Activated CD8-positive, alpha-beta memory T cell treated with anti-CD3 and anti-CD28 coated beads, Interleukin-2, amount 50 U/mL, for 4 hours (primary cell): Measurements from ENCODE around the gene RPL18.

ENCODE experiments used
- DNase-seq: peaks from one replicate; pipeline ENCODE4 v3.0.0-alpha.2; 2020

Gene RPL18

GRCh38 chr19:48629297-48629598 is 10.3 kb upstream of the RPL18 start:
- DNase-seq, result no peak

DNA sequence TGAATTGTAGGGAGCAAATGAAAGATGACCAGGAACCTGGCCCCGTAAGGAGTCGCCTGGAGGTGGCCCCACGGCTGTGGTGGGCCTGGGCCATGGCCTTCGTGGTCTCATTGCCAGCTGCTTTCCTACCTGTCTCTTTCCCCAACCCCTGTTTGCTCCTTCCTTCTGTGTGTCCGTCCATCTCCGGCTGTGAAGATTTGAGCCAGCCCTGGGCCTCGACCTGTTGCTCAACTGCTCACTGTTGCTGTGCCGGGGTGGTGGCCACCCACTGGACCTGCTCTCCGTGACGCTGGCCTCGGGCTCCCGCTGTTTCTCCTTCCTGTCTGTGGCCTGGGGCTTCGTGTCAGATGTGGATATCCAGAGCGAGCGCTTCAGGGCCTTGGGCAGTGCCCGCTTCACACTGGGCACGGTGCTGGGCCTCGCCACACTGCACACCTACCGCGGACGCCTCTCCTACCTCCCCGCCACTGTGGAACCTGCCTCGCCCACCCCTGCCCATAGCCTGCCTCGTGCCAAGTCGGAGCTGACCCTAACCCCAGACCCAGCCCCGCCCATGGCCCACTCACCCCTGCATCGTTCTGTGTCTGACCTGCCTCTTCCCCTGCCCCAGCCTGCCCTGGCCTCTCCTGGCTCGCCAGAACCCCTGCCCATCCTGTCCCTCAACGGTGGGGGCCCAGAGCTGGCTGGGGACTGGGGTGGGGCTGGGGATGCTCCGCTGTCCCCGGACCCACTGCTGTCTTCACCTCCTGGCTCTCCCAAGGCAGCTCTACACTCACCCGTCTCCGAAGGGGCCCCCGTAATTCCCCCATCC is 9.7 kb upstream of the RPL18 start:
- DNase-seq, result no peak

DNA sequence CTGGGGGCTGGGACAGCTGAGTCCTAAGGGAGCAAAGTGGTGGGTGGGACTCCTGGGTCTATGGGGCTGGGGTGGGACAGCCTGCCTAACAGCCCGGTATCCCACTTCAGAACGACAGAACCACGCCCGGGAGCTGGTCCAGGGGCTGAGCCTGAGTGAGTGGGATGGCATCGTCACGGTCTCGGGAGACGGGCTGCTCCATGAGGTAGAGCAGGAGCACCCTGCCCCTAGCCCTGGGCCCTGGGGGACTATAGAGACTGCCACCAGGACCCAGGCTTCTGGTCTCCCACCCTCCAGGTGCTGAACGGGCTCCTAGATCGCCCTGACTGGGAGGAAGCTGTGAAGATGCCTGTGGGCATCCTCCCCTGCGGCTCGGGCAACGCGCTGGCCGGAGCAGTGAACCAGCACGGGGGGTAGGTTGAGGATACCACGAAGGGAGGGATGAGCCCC is 8.9 kb upstream of the RPL18 start:
- no peak for DNase-seq

DNA sequence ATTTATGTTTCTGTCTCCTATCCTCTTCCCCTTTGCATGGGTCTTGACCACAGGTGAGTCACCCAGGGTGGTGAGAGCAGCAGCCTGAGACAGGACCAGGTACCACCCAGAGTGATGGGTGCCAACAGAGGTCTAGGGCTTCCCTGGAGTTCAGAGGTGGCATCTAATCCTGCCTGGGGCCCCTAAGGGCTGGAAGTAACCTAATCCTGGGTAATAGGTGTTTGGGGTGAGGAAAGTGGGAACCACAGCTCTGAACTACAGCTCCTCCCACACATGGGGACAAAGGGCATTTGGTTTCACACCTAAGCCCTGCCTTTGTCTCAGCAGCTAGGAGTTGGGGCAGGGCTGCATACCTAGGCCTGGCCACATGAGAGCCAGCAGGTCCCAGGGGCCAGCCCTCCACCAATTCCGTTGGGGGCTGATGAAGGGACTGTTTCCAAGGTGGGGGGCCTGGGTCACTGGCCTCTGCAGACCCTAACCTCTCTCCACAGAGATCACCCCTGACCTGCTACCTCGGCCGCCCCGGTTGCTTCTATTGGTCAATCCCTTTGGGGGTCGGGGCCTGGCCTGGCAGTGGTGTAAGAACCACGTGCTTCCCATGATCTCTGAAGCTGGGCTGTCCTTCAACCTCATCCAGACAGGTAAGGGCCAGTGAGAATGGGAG is 8.4 kb upstream of the RPL18 start:
- peak; percentile 42 for DNase-seq

GRCh38 chr19:48625891-48626327 is 6.9 kb upstream of the RPL18 start:
- no peak for DNase-seq

GRCh38 chr19:48624791-48625723 is 6.1 kb upstream of the RPL18 start:
- DNase-seq, result no peak

DNA sequence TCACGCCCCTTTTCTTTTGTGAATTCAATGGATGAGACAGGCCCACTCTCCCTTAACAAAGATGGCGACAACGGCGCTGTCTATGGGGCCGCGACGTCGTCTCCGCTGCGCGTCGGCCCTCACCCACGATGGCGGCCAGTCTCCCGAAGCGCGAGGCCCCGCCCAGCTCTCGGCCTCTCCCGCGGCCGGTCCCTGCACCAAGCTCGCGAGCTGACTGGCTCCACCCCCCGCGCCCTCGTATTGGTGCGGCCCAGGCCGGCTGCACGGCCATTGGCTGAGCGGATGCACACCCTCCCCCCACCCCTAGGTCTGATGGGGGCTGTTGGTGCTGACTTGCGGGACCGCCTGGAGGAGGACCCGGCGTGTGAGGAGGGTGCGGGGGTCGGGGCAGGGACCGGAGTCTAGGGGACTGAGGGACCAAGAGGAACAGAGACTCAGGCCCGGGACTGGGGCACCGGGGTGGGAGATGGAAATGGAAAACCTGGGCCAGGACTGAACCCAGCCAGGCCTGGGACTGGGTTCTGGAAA is 5.2 kb upstream of the RPL18 start:
- DNase-seq, result peak; percentile 97

GRCh38 chr19:48623556-48624066 is 4.6 kb upstream of the RPL18 start:
- no peak for DNase-seq

DNA sequence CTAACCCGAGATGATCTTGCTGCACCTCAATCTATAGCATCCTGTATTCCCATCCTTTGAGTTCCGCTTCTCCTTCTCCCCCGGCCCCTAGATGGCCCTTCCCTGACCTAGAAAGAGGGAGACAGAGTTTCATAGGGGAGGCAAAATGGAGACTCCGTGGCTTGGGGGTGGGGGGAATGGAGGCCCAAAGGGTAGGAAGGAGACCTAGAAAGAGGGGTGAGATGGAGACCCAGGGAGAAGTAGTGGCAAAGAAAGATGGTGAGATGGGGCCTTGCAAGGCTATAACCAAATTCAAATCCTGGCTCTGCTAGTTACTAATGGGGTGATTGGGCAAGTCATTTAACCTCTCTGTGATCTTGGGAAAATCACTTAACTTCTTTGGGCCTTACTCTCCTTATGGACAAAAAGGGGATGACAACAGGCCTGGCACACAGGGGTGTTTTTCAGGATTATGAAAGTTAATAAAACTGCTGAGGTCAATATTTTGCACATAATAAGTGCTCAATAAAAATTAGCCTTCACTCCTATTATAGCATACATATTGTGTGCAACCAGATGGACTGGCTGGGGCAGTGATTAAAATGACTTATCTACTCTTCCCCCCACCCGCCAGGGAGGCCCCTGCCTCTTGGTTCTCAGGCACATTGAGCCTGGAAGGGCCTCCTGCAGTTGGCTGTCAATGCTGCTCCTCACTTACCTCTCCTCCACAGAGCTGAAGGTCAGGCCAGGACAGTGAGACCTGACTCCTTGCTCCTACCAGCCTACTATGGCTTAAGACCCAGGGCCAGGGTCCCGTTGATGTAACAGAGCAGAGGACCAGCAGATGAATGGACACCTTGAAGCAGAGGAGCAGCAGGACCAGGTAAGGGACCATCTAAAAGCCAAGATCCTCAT is 961 bp upstream of the RPL18 start:
- no peak for DNase-seq

- no peak for DNase-seq
Observed at GRCh38 chr19:48618278-48618915, 581 bp downstream of the RPL18 start.

GRCh38 chr19:48617146-48617937 is 1.6 kb downstream of the RPL18 start:
- no peak for DNase-seq

GRCh38 chr19:48616491-48617056 is 2.4 kb downstream of the RPL18 start:
- DNase-seq, result no peak

- no peak for DNase-seq
Observed at GRCh38 chr19:48616041-48616436, 2.9 kb downstream of the RPL18 start.

DNA sequence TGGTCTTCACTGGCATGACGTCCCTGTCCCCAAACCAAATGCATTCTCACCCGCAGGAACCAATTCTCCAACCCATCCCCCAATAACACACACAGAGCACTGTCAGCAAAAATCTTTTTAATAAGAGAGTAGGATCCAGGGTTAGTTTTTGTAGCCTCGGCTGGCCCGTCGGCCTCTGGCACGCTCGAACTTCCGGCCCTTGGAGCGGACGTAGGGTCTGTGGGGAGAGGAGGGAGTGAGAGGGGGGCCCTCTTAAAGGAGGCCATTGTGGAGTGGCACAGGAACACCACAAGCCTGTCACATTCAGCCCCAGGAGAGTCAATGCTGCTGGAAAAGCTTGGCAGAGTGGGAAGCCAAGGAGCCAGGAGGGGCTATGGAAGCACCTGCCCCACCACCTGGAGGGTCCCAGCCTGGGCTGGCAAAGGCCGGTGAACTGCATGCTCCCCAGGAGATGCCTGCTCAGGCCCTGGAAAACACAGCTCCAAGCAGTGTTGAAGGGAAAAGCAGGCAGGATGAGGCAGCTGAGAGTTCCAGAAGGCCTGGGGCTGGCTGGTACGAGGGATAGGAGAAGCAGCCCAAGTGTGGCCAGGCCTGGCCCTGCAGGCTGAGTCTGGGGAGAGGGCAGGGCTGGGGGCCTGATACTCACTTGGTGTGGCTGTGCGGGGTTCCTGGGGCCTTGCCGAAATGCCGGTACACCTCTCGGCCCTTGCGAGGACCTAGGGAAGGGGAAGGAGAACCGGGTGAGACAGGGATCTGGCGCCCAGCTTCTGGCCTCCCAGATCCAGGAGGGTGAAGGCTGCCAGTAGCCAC is 3.5 kb downstream of the RPL18 start:
- no peak for DNase-seq

DNA sequence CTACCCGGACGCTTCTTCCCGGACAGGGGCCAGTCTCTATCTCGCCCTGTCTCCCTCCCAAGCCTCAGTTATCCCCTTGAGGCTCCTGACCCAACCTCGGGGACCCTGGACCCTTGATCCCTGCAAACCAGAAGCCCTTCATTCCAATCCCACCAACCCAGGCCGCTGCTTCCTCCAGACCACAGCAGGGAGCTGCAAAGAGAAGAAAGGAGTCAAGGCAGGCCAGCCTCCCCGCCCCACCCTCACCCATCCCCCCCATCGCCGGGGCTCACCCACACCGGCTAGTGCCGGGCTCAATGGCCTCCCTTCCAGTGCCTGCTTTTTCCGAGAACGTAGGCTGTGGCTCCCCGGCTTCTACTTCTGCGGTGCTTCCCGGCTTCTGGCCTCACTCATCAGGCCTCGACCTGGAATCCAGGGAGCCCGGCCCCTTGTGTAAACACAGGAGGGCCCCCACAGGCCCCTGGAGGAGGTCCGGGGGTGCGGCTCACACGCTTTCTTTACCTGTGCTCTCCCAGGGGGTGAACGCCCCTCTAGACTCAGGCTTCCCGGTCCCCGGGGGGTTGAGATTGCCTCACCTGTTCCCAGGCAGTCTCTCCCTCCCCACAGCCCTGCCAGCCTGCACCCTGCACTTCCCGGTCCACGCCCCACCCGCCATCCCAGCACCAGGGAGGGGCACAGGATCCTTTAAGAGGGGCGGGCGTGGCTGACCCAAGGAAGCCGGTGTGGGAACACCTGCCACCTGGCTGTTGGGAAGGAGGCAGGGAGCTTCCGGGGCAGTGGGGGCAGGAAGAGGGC is 4.3 kb downstream of the RPL18 start, which contains the start of gene FAM83E:
Gene FAM83E, minus strand, starts transcription at position 641 of the 795 bp plus-strand sequence. CDS start 1,704 bp downstream, outside the sequence.
- DNase-seq, result no peak

DNA sequence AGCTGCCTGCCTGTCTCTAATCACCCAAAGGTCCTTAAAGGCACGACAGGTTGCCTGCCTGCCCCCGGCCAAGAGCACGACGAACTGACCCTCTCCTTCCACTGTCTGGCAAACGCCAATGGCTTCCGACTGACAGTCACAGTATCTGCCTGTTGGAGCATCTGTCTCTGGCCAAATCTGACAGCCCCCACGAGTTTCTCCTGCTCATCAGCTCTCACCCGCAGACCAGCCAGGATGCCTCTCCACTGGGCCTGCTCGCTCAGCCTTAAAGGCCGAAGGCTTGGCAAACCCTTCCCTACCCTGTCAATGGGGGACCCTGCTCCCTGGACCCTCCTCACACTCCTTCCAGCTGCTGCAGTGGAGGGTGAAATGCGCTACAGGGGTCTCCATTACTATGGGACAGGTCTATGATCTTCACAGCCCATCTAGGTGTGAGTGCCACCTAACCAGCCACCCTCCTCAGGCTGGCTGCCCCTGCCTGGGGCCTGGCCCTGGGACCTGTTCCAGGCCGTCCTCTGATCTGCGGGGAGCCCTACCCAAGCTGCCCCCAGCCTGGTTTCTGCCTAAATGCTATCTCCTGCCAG is 5.0 kb downstream of the RPL18 start:
- DNase-seq, result no peak

DNA sequence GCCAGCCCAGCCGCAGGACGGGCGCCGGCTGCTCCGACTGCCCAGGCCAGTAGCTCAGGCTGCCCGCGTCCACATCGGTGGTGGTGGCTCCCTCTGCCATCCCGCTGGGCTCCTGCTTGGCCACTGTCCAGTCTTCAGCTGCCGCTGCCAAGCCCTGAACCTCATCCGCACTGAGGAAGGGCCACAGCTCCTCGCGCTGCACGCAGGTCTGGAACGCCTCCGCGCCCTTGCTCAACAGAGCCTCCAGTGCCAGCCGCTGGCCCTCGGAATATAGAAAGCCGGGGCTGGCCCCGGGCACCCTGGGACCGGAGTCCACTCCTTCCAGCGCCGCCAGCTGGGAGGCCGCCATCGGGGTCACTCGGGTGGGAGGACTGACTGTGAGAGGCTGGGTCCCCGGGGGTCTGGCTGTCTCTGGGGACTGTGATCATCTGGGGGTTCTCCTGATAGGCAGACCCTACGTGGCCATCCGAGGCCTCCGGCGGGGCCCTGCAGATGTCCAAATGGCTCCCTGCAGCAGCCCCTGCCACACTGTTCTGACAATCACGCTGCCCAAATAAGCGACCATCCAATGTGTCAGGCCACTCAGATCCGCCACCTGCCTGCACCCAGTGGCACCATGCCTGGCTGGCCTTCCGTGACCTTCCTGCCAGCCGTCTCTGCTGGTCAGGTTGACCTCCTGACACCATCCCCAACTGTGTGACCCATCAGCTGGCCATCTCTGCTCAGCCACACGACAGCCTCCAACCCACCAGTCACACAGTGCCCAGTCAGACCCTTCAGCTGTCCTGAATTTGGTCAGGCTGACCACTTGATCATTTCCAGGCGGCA is 5.7 kb downstream of the RPL18 start:
- no peak for DNase-seq
